ENCODE measurements around the gene EGLN1.

EGLN1 gene

DNA sequence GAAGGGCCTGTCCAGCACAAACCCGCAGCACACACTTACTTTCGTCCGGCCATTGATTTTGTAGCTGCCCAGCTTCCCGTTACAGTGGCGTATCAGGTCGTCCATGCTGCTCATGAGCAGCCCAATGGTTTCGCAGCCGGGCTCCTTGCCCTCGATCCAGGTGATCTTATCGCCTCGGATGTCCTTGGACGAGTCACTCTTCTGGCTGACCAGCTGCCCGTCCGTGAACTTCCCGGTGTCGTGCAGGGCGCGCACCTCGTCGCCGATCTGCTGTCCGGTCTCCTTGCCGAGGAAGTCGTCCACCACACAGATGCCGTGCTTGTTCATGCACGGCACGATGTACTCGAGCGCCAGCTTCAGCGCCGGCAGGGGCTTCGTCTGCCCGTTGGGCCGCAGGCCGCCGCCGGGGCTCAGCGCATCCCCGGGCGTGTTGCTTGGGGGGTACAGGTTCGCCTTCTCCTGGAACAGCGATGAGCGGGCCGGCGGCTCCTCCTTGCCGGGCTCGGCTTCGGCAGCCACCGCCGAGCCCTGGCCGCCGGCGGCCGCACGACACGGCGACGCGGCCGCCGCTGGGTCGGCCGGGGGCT lies 1.0 kb downstream of the EGLN1 start:
- DNase-seq = peak; percentile 50

DNA sequence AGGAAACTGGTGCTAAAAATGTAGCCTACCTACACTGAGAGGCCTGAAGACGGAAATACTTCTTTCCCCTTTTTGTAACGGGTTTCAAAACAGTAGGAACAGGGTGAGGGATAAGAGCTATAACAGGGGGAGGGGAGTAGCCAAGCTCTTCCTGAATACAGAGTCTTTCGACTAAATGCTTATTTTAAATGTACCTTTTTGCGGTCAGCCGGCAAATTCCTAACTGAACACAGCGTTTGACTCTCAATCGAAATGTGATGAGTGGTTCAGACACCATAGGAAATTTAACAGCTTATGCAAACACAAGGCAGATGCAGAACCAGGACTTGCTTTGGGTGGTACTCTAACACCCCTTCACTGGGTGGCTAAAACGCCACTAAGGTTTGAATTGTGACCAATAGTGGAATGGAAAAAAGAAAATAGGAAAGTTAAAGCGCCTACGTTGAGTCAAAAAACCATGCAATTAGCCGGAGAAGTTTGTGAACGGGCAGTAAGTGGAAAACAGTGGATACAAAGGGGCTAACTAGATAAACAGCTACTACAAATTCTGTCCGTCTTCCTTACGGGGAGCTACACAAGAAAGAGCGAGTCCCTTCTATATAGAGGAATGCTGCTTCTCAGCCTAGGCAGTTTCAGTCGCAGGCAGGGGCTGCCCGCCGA lies 1.7 kb downstream of the EGLN1 start:
- no peak for DNase-seq

DNA sequence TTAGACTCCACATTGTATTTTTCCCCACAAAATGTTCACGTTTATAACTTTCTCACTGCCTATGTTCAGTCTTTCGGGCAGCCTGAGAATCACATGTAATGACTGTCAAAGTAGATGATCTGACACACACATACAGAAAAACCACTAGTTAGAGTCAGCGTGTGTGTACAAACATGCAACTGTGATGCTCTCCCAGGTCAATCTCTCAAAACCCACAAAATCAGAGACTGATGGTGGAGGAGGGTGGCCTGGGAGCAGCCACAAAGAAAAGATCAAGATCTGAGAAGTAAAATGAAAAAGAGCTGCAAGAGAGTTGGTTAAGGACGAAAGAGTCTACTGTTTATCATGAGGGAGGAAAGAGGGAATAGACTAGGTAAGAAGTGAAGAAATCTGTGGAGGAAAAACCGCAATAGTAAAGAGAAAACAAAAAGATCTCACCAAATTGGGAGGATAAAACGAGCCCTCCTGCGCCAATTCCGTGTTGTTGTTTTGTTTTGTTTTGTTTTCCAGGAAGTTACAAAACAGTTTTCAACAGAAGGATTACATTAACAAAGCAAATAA lies 2.3 kb downstream of the EGLN1 start:
- no peak for DNase-seq

DNA sequence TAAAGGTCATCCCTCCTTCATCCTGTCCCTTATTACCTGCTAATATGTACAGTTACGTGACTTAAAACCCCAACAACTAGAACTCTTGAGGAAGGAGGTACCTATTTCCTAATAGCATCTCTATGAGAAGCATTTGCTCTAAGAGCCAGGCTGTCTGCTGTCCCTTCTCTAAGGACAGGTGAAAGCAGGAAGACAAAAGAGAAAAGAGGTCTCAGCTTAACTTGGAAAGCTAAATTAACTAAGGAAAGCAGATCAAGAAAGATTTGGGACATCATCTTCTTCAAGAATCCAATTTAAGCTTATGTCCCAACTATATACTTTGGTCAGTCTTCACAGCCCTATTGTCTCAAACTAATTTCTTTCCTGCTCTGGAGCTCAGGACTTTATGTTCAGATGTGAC lies 2.9 kb downstream of the EGLN1 start:
- DNase-seq = no peak

DNA sequence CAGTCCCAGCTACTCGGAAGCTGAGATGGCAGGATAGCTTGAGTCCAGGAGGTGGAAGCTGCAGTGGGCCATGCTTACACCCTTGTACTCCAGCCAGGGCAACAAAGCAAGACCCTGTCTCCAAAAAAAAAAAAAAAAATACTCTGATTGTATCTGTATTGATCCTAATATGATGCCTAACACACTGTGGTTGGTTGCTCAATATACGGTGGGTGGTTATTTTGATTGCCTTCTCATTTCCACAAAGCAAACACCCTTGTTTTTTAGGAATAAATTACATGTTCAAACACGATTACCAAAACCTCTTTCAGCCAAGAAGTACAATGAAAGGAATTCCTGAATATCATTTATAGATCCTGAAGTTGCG lies 3.4 kb downstream of the EGLN1 start:
- no peak for DNase-seq

DNA sequence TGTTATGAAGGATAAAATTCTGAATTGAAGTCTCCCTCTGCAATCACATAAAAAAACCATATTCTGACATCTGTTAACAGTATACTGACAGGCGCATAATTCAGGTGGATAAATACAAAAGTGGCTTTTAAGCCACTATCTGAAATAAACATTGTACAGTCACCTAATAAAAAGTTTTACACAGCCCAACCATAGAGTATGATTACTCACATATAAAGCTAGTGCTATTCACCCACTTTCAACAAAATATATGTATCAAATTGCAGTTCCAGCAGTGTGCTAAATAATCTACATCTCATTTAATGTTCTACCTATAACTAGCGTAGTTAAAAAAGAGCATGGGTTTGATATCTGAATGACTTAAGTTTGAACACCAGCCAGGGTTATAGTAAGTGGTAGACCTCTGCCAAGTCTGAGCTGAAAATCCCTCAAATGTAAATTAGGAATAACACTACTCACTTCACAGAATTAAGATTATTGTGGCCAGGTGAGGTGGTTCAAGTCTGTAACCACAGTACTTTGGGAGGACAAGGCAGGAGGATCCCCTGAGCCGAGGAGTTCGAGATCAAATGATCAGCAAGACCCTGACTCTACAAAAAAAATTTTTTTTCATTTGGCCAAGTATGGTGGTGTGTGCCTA lies 3.9 kb downstream of the EGLN1 start:
- DNase-seq = no peak

DNA sequence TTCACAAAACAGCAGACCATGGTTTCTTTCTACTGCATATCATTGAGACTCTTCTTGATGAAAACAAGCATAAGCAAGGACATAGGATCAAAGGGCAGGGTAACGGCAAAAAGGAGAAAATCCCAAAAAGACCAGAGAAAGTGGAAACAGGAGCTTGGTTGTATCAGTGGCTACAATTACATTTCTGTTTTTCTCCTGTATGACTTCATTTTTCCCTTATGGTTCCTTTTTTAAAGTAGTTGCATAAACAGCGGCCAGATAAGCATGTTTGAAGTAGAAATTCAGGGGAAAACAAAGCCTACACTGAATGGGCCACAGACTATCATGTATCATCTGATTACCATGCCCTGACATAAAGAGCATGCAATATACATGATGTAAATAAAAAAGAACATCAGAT lies 4.6 kb downstream of the EGLN1 start:
- no peak for DNase-seq

DNA sequence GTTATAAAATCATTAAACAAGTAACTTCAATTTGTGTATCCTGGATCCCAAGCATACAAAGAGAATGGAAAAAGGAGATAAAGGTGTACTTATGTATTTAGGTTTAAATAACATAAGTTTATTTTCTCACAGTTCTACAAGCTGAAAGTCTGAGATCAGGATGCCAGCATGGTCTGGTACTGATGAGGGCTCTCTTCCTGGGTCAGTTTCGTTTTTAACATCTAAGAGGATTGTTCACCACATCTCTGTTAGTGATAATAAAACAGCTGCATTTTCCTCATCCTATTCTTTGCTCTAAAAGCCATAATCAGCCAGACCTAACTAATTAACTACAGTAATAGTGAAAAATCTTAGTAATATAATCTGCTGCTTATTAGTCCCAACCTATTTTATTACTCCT lies 5.2 kb downstream of the EGLN1 start:
- no peak for DNase-seq

DNA sequence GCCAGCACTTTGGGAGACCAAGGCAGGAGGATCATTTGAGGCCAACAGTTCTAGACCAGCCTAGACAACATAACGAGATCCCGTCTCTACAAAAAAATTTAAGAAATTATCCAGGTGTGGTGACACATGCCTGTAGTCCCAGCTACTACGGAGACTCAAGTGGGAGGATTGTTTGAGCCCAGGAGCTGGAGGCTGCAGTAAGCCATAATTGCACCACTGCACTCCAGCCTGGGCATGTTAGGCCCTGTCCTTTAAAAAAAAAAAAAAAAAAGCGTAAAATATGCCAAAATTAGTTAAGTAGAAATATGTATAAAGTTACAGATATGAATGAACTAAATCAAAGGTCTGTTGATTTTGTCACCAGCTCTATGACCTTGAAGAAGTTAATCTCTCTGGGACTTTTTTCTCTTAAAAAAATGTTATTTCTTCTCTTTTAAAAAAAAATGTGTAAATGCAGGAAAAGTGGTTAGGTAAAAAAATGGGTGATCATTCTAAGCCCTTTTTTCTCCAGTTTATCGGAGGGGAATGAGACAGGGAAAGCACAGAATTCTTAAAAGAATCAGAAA lies 7.0 kb downstream of the EGLN1 start:
- no peak for DNase-seq

DNA sequence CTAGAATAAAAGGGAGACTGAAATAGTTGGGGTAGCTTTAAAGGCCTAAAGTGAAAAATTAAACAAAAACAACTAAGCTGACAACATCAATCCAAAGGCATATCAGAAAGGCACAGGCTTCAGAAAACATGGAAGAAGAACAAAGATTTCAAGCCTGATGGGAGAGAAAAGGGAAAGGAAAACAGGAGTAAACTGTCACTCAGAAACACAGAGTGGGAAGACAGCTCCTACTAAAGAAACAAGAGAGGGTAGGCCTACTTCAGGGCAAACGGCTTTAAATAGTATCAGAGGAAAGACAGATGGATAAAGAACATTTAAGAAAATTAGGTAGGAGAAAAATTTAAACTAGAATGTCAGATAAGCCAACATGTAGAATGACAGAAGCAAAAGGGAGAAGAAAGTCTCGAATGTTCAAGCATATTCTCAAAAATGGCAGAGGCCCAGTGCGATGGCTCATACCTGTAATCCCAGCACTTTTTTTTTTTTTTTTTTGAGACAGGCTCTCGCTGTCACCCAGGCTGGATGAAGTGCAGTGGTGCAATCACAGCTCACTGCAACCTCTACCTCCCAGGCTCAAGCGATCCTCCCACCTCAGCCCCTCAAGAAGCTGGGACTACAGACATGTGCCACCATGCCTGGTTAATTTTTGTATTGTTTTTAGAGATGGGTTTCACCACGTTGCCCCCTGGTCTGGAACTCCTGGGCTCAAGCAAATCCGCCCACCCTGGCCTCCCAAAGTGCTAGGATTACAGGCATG lies 7.6 kb downstream of the EGLN1 start:
- no peak for DNase-seq

DNA sequence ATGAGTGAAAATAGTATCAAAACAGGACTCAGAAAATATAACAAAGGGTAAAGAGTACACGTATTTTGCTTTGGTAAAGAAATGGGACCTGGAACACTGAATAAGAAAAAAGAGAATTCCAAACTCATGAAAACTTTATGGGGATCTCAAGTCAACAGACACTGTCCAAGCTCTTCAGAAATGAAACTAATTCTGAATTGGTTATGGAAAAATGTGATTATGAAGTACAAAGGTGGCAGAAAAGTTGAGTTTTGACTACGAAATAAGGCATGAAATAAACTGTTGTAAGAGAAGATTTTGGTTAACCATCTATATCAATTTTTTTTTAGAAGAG lies 8.4 kb downstream of the EGLN1 start:
- no peak for DNase-seq

DNA sequence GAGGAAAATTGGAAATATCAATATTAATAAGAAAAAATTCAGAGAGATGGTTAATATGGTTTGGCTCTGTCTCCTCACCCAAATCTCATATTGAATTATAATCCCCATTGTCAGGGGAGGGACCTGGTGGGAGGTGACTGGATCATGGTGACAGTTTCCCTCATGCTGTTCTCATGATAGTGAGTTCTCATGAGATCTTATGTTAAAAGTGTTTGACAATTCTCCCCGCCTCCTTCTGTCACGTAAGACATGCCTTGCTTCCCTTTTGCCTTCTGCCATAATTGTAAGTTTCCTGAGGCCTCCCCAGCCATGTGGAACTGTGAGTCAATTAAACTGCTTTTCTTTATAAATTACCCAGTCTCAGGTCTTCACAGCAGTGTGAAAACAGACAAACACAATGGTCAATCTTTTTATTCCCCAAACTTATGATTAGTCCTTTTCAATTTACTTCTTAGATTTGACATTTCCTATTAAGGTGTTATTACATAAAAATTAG lies 11.0 kb downstream of the EGLN1 start:
- DNase-seq = no peak

DNA sequence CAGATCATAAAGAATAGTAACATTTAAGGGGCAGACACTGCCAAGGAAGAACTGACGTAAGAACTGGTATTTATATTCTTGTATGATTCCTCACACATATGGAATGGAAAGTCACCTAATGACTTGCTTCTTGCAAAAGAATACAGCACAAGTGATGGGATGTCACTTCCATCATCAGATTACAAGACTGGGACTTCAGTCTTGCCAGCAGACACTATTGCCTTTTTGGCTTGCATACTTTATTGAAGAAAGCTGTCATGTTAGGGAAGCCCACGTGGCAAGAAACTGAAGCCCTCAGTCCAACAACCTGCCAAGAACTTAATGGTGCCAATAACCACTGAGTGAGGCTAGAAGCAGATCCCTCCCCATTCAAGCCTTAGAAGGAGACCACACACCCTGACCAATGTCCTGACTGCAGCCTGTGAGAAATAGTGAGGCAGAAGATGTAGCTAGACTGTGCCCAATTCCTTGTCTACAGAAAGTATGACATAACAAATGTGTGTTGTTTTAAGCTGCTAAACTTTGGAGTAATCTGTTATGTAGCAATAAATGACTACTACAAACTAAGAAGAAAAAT lies 12.0 kb downstream of the EGLN1 start:
- no peak for DNase-seq

DNA sequence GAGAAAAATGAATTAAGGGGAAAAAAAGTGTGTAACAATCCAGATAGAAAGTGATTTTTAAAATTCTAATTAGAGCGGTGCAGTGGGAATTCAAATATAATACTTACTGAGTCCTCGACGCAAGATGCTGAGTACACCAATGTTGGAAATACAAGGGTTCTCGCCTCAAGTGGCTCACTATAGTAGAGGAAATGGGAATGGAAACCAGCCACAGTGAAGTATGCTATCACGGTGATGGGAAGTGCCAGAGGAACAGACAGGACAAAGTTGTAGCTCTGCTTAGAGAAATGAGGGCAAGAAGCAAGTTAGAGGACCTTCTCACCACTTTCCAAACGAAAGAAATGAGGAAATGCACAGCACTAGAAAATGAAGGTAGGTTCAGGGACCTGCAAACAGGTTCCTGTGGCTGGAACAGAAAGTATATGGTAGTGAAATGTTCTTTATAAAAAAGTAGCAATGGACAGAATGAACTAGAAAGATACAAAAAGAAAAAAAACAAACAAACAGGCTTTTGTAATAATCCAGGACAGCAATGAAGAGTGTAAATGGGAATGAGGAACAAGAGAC lies 13.5 kb downstream of the EGLN1 start:
- no peak for DNase-seq

DNA sequence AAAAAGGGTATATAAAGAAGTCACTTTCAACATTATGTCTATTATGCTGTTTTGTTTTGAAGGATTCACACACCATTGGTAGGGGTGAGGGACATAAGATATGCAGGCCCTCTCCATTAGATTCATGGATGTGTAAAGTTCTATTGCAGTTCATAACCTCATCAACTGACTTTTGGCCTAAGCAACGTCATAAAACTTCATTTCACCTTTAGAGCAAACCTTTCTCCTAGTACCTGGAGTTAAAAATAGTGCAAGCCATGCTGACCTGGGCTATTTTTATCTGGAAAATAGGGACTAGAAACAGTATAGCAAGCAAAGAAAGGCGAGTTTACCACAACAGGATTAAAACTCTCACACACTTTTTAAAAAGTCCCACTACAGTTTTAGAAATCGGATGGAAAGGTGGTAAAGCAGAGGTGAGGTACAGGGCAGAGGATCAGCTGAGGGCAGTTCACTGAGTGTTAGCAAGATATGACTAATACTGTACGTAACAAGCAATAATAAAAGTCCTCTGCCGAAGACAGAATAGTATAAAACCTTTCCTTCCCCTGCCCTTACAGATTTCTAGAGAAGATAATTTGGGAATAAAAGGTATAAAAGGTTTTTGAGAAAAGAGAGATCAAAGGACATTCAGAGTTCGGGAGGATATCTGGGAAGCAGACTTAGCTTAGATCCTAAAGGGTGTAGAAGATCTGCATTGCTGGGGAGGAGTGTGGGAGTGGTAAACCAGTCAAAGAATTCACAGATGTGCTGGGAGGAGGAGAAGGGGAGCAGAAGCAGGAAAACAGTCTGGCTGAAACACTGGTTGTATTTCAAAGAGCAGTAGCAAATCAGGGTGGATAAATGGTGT lies 14.3 kb downstream of the EGLN1 start:
- DNase-seq = no peak

DNA sequence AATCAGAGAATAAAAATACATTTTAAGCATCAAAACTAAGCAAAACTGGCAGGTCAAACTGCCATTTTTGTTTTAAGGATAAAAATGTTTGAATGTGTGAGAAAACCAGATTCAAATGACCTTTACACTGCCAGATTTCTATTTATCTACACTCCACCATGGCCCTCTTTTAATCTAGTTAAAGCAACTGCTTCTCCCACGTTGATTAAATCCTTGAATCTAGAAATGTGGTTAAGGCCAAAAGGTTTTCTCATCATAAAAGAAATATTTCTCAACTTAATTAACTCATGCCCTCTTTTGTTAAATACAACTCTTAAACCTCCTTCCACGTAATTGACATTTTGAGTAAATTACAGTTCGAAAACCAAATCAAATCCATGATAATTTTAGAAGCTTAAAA lies 15.0 kb downstream of the EGLN1 start:
- DNase-seq = no peak

DNA sequence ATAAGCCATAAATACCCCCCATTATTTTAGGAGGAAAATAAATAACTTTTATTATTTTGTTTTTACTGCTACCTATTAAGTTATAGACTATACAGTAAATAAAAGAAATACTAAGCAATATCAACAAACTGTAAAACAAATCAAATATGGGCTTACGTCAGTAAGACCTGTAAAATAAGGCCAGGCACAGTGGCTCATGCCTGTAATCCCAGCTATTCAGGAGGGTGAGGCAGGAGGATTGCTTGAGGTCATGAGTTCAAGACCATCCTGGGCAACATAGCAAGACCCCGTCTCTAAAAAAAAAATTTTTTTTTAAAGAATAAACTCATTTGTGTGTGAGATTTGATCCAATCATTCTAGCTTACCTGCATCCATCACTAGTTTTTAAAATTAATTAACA lies 17.8 kb downstream of the EGLN1 start:
- DNase-seq = no peak

DNA sequence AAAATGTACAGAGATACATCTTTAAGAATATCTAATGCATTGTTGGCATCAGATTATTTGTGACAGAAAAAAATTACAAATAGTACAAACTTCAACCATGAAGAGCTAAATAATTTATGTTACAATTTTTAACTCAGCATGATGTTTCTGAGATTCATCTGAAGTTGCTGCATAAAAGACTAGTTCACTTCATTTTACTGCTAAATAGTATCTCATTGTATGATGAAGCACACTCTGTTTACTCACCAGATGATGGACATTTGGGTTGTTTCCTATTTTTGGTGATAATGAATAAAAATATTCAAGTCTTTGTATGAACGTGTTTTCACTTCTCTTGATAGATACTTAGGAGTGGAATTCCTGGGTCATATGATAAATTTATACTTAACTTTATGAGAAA lies 20.6 kb downstream of the EGLN1 start:
- DNase-seq = no peak

DNA sequence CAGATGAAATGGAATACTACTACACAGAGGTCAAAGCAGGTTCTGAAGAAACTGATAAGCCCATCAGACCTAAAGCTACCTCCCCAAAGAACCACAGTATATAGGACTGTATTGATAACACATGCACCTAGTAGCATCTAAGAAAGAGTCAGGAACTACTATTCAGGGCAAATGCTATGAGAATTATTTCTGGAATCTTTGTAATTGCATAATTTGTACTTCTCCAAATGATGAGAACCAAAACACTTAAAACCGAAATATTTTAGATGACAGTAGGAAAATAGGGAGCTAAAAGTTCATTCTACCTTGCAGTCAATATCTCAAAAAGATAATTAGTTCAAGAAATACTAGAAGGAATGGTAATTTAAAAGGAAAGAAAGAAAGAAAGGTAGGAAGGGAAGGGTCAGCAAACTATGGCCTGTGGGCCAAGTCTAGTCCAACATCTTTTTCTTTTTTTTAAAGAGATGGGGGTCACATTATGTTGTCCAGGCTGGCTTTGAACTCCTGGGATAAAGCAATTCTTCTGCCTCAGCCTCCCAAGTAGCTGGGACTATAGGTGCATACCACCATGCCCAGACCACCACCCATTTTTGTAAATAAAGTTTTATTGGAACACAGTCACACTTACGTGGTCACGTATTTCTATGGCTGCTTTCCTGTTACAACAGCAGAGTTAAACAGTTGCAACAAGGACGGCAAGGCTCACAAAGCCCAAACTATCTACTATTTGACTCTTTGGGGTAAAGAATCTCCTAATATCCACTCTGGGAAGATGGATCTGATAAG lies 24.0 kb downstream of the EGLN1 start:
- no peak for DNase-seq

DNA sequence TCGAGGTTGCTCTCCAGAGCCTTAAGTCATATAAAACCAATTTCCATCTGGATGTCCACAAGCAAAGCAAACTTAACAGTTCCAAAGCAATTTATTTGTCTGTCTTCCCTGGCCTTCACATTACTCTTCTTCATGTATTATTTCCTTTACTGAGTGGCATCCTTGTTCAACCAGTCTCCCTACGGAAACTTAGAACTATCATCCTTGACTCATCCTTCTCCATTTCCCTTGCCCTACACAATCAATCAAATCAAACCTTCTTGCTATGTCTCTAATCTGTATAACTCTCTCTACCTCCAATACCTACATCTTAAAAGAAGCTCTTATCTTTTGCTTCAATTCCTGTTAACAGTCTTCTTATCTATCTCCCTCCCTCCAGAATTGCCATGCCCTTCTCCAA lies 25.4 kb downstream of the EGLN1 start:
- DNase-seq = no peak

DNA sequence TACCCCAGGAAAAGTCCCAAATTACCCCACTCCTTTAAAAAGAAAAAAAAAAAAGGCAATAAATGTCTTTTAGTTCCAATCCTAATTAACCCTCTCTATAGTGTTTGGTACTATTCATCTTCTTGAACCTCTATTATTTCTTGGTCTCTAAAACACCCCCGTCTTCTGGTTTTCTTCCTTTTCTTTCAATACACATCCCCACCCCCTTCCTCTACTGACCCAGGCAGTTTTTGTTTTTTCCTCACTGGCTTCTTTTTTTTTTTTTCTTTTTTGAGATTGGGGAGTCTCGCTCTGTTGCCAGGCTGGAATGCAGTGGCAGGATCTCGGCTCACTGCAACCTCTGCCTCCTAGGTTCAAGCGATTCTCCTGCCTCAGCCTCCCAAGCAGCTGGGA lies 26.1 kb downstream of the EGLN1 start:
- DNase-seq = no peak

All from CD4-positive, alpha-beta T cell treated with Interleukin-17A for 4 hours (primary cell).